GM19438 (cell line): ENCODE measurements around the gene IRX1.

Source experiments
- ATAC-seq: cut with Tn5 transposase; IDR thresholded peaks from one replicate; pipeline ENCODE4 v1.9.1; 2021; ENCODE audit warnings: low read depth; ENCODE audit not compliant: unreplicated experiment

The IRX1 gene

DNA sequence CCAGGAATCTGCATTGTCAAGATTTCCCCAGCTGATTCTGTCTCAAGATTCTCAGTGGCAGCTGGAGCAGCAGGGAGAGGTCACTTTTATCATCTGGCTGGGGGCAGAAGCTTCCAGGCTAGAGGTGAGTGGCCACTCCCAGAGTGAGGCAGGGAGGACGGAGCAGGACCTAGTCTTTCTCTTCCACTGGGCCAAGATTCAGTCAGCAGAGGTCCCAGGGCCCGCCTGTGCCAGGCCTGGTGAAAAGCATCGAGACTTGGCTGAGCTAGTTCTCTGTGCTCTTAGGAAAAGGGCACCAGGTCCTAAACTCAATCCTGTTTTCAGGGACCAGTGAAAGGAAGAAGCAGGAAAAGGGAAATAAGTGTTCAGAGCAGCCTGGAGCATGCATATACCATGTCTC lies 46.6 kb downstream of the IRX1 start:
- no peak for ATAC-seq

DNA sequence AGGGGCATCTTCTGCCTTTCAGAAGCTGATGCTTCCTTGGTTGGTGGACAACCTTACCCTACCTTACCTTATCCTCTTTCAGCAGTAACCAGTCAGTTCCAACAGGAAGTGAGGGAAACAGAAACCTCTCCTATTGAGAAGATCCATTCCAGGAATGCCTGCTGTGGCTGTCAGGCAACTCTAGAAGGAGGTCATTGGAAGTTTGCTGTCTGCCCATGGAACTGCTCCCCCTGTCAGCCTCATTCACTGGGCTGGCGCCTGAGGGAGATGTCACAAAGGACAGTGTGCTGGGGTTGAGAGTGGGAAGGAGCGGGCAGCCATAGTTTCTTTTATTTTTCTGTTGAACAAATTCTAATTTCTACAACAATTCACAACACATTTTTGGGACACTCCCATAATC lies 54.7 kb downstream of the IRX1 start:
- no peak for ATAC-seq

DNA sequence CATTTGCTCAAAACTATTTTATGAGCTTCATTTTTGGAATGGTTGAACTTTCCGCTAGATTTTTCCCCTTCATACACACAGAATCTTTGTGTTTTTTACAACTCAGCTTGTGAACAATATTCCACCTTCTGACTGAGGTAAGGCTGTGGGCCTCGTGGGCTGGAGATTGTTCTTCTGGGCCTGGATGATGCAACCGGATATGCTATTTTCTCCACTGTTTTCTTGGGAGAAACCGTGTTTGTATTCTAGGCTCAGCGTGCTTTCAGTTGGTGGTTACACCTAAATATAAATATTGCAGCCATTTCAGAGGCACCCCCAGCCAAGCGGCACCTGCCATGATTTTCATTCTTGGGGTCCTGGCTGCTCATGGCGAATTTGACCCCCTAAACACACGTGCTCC lies 55.2 kb downstream of the IRX1 start:
- no peak for ATAC-seq
